Hepatic stellate cell (primary cell): Measurements from ENCODE around the gene GNG11.
"Not testable (repeated sequence)": the region's sequence is repeated elsewhere in the genome, so short reads cannot be mapped to it uniquely, and the experiment has no call there.

Experiments
- DNase-seq: peaks from one replicate; pipeline ENCODE4 v3.0.0; 2011; ENCODE audit warnings: low spot score

GNG11 gene

GRCh38 chr7:93911661-93912060, 9.9 kb upstream of the GNG11 start:
- not testable (repeated sequence) for DNase-seq

- no peak for DNase-seq
These were observed 8.3 kb upstream of the GNG11 start for GRCh38 chr7:93913197-93913596.

GRCh38 chr7:93914581-93915066, 6.9 kb upstream of the GNG11 start:
- no peak for DNase-seq

GRCh38 chr7:93915206-93915842, 6.2 kb upstream of the GNG11 start:
- DNase-seq = not testable (repeated sequence)

GRCh38 chr7:93915888-93916287, 5.6 kb upstream of the GNG11 start:
- DNase-seq = not testable (repeated sequence)

GRCh38 chr7:93916315-93916714, 5.2 kb upstream of the GNG11 start:
- not testable (repeated sequence) for DNase-seq

- DNase-seq = no peak
These were observed 896 bp upstream of the GNG11 start for GRCh38 chr7:93920496-93921182.

GRCh38 chr7:93921186-93921585, 349 bp upstream of the GNG11 start:
- peak; percentile 9 for DNase-seq

- no peak for DNase-seq
These were observed 1.8 kb downstream of the GNG11 start for GRCh38 chr7:93923296-93923695.

- DNase-seq = no peak
These were observed 2.4 kb downstream of the GNG11 start for GRCh38 chr7:93923942-93924341.

- DNase-seq = no peak
These were observed 5.3 kb downstream of the GNG11 start for GRCh38 chr7:93926800-93927199.

GRCh38 chr7:93927585-93927984, 6.0 kb downstream of the GNG11 start:
- no peak for DNase-seq

GRCh38 chr7:93931655-93932054, 10.1 kb downstream of the GNG11 start:
- DNase-seq = no peak

GRCh38 chr7:93933156-93933555, 11.6 kb downstream of the GNG11 start:
- DNase-seq = no peak

- no peak for DNase-seq
These were observed 13.6 kb downstream of the GNG11 start for GRCh38 chr7:93935102-93935501.

- DNase-seq = no peak
These were observed 16.3 kb downstream of the GNG11 start for GRCh38 chr7:93937818-93938217.

- DNase-seq = no peak
These were observed 16.8 kb downstream of the GNG11 start for GRCh38 chr7:93938293-93938692.

GRCh38 chr7:93941945-93942344, 20.4 kb downstream of the GNG11 start:
- no peak for DNase-seq

- no peak for DNase-seq
These were observed 22.4 kb downstream of the GNG11 start for GRCh38 chr7:93943816-93944540.

- no peak for DNase-seq
These were observed 23.1 kb downstream of the GNG11 start for GRCh38 chr7:93944673-93945072.

GRCh38 chr7:93945083-93945482, 23.5 kb downstream of the GNG11 start:
- DNase-seq = no peak

- no peak for DNase-seq
These were observed 24.4 kb downstream of the GNG11 start for GRCh38 chr7:93945756-93946535.
